HepG2 (cell line): ENCODE measurements around the gene ZNF697. TPM values are rescaled to one million over a fixed set of nuclear protein-coding genes. Genes with fewer than 3 reads are reported as not detected.

Experiments used
- ATAC-seq: fragments of 200-7000 bp; cut with Tn5 transposase; 3 replicates; pipeline ENCODE4 v1.9.1; 2020; ENCODE audit warnings: mild to moderate bottlenecking, moderate library complexity
- BruUV-seq: library from RNA; stranded (reverse); fragments of 400-500 nt; replicated peaks from 2 replicates; lab custom pipeline; 2021; lab: Mats Ljungman, UMichigan
- CTCF ChIA-PET: fragments of 300-600 bp; formaldehyde crosslinking; extraction: SDS; loops from one replicate; lab custom pipeline; 2021; ENCODE audit warnings: low total read pairs, inconsistent platforms, low intra/inter-chr PET ratio; lab: Yijun Ruan, JAX
- POLR2A ChIA-PET: fragments of 350-600 bp; sonication (Branson Sonifier 250); formaldehyde crosslinking; loops from one replicate; lab custom pipeline; 2020; ENCODE audit warnings: antibody characterized with exemption, inconsistent platforms; lab: Yijun Ruan, JAX
- DNase-seq: peaks from one replicate; pipeline ENCODE4 v3.0.0-alpha.2; 2015; ENCODE audit warnings: low spot score
- FAIRE-seq: peaks from 3 replicates; lab custom pipeline; 2011; peaks lifted over from hg19 to GRCh38; lab: Jason Lieb, UNC
- H2AFZ ChIP-seq: one replicate; pipeline ENCODE4 v1.6.1; 2011; ENCODE audit warnings: low read length, inconsistent platforms
- H3K27ac ChIP-seq: fragments of 300-600 bp; 3 replicates; pipeline ENCODE4 v1.8.0; 2011; ENCODE audit warnings: mixed run types, mild to moderate bottlenecking, mixed read lengths, low read length, inconsistent platforms; ENCODE audit not compliant: insufficient read depth; ENCODE audit errors: extremely low read length
- H3K27me3 ChIP-seq, 2 experiments: fragments of 200-600 bp in 1 of 2; 2 replicates in 1 of 2; 3 replicates in 1 of 2; pipeline versions ENCODE4 v1.6.0 to v1.8.0; 2011; ENCODE audit warnings: low read length in 2 of 2, mild to moderate bottlenecking in 2 of 2, moderate library complexity in 2 of 2, inconsistent platforms in 1 of 2; ENCODE audit not compliant: insufficient read depth in 2 of 2, control insufficient read depth in 1 of 2
- H3K36me3 ChIP-seq, 2 experiments: fragments of 200-600 bp in 1 of 2; replicated peaks in 1 of 2; 2 replicates in 1 of 2; 3 replicates in 1 of 2; pipeline versions ENCODE4 v1.5.1 to v1.8.0; 2011; ENCODE audit warnings: low read length in 2 of 2, inconsistent platforms in 1 of 2; ENCODE audit not compliant: insufficient read depth in 2 of 2, control insufficient read depth in 1 of 2
- H3K4me1 ChIP-seq: 2 replicates; pipeline ENCODE4 v1.5.1; 2012; ENCODE audit warnings: low read length, inconsistent platforms; ENCODE audit not compliant: insufficient read depth
- H3K4me2 ChIP-seq: 2 replicates; pipeline ENCODE4 v1.6.0; 2011; ENCODE audit warnings: low read depth, low read length, inconsistent platforms
- H3K4me3 ChIP-seq, 3 experiments: fragments of 200-600 bp in 1 of 3; sonication (generic), shearing (Covaris generic) in 1 of 3; replicated peaks in 1 of 3; 2 replicates each; pipeline ENCODE4 v1.5.1; 2011 to 2016; ENCODE audit warnings: low read length in 3 of 3, inconsistent platforms in 2 of 3, low read depth in 2 of 3, mild to moderate bottlenecking in 2 of 3, control low read depth in 1 of 3, mixed read lengths in 1 of 3; ENCODE audit not compliant: insufficient read depth in 1 of 3
- H3K79me2 ChIP-seq: one replicate; pipeline ENCODE4 v1.6.1; 2011; ENCODE audit warnings: low read length, inconsistent platforms; ENCODE audit not compliant: insufficient read depth
- H3K9ac ChIP-seq: 2 replicates; pipeline ENCODE4 v1.6.0; 2011; ENCODE audit warnings: mild to moderate bottlenecking, low read depth, low read length, inconsistent platforms; ENCODE audit not compliant: insufficient read depth
- H3K9me3 ChIP-seq: 2 replicates; pipeline ENCODE4 v1.5.1; 2012; ENCODE audit warnings: mild to moderate bottlenecking, low read length
- H4K20me1 ChIP-seq: 2 replicates; pipeline ENCODE4 v1.6.0; 2011; ENCODE audit warnings: inconsistent platforms, mild to moderate bottlenecking, low read length, moderate library complexity; ENCODE audit not compliant: insufficient read depth
- AKAP8 ChIP-seq: sonication (generic); formaldehyde crosslinking; IDR thresholded peaks from 2 replicates; pipeline ENCODE4 v1.5.1; 2020; ENCODE audit warnings: mild to moderate bottlenecking, missing genetic modification reagents
- IKZF4 ChIP-seq: sonication (generic); formaldehyde crosslinking; IDR thresholded peaks from 2 replicates; pipeline ENCODE4 v1.5.1; 2020; ENCODE audit warnings: borderline replicate concordance, mild to moderate bottlenecking, low read depth, missing genetic modification reagents; ENCODE audit errors: not compliant biosample characterization
- IRF9 ChIP-seq: sonication (generic); formaldehyde crosslinking; IDR thresholded peaks from 2 replicates; pipeline ENCODE4 v1.8.0; 2022; ENCODE audit warnings: missing genetic modification reagents, mild to moderate bottlenecking, borderline replicate concordance
- MAFK ChIP-seq, 2 experiments: IDR thresholded peaks in 1 of 2; conservative IDR thresholded peaks in 1 of 2; 2 replicates each; pipeline ENCODE4 v1.6.1; 2011; ENCODE audit warnings: improper control_type of control experiment in 2 of 2, low read length in 2 of 2
- MIER2 ChIP-seq: IDR thresholded peaks from 2 replicates; pipeline ENCODE4 v1.6.1; 2016; ENCODE audit warnings: missing biosample characterization, missing genetic modification reagents
- RAD21 ChIP-seq: fragments of 450-650 bp; formaldehyde crosslinking; IDR thresholded peaks from 2 replicates; pipeline ENCODE4 v1.5.0; 2020; ENCODE audit warnings: mild to moderate bottlenecking
- SIX1 ChIP-seq: sonication (generic); formaldehyde crosslinking; IDR thresholded peaks from 2 replicates; pipeline ENCODE4 v1.4.0; 2020; ENCODE audit warnings: missing genetic modification reagents, borderline replicate concordance
- SIX4 ChIP-seq: sonication (generic); formaldehyde crosslinking; IDR thresholded peaks from 2 replicates; pipeline ENCODE4 v1.4.0; 2020; ENCODE audit warnings: missing genetic modification reagents
- SMAD9 ChIP-seq: sonication (generic); formaldehyde crosslinking; IDR thresholded peaks from 2 replicates; pipeline ENCODE4 v1.5.1; 2020; ENCODE audit warnings: mild to moderate bottlenecking, missing genetic modification reagents
- ZNF136 ChIP-seq: sonication (generic); formaldehyde crosslinking; IDR thresholded peaks from 2 replicates; pipeline ENCODE4 v1.8.1; 2022; ENCODE audit warnings: low read depth, mild to moderate bottlenecking, moderate library complexity, missing genetic modification reagents
- ZNF207 ChIP-seq: fragments of 450-650 bp; IDR thresholded peaks from 2 replicates; pipeline ENCODE4 v1.6.1; 2016; ENCODE audit warnings: antibody characterized with exemption, borderline replicate concordance
- ZNF3 ChIP-seq: IDR thresholded peaks from 2 replicates; pipeline ENCODE4 v1.7.0; 2017; ENCODE audit warnings: inconsistent platforms
- ZNF329 ChIP-seq: sonication (generic); formaldehyde crosslinking; IDR thresholded peaks from 2 replicates; pipeline ENCODE4 v1.9.0; 2021; ENCODE audit warnings: low read depth, mild to moderate bottlenecking, missing genetic modification reagents
- ZNF770 ChIP-seq: sonication (generic); formaldehyde crosslinking; IDR thresholded peaks from 2 replicates; pipeline ENCODE4 v1.5.0; 2020; ENCODE audit warnings: mild to moderate bottlenecking, missing genetic modification reagents
- WGBS: methylation state at CpG from one replicate; pipeline ENCODE4 v1.1.6; 2017; ENCODE audit warnings: low lambda C conversion rate; 5-methylcytosine and 5-hydroxymethylcytosine counted together
- in situ Hi-C: cut with HindIII; loops from 2 replicates; pipeline ENCODE4 v1.10.0; 2017; ENCODE audit warnings: low pct_unique_long_range_greater_than_20kb; ENCODE audit not compliant: extremely low pct_ligation_motif_present
- intact Hi-C: fragments of 100-400 bp; cut with micrococcal nuclease; formaldehyde crosslinking; loops from one replicate; pipeline ENCODE4 v1.10.0; 2022; ENCODE audit not compliant: unreplicated experiment
- polyA plus RNA-seq, 8 experiments: library from polyadenylated mRNA; depleted of rRNA in 3 of 8; stranded (reverse) in 7 of 8; unstranded in 1 of 8; fragments of >200 nt; fragmentation: Illumina TruSeq in 4 of 8; extraction: Trizol in 4 of 8; gene quantifications; 2 replicates each; pipeline versions ENCODE4 v1.2.1 to v1.2.3, GENCODE V29; 2011 to 2016; ENCODE audit warnings: low read depth in 4 of 8, missing spikeins in 1 of 8, mixed read lengths in 1 of 8; ENCODE audit not compliant: insufficient read depth in 1 of 8
- total RNA-seq, 5 experiments: library from RNA; depleted of rRNA; stranded (reverse); fragments of >200 nt; fragmentation: Illumina TruSeq; extraction: Trizol; gene quantifications; 2 replicates each; pipeline ENCODE4 v1.2.3, GENCODE V29; 2016; ENCODE audit warnings: low read depth in 1 of 5
- TF ChIP-seq, protein P1 (sequence below): sonication (generic); formaldehyde crosslinking; IDR thresholded peaks from 2 replicates; pipeline ENCODE4 v1.4.0; 2020; ENCODE audit warnings: mild to moderate bottlenecking, missing genetic modification reagents
- TF ChIP-seq, protein P2 (sequence below): sonication (generic); formaldehyde crosslinking; IDR thresholded peaks from 2 replicates; pipeline ENCODE4 v1.9.0; 2021; ENCODE audit warnings: missing genetic modification reagents, borderline replicate concordance
- TF ChIP-seq, protein P3 (sequence below): IDR thresholded peaks from 2 replicates; pipeline ENCODE4 v1.6.1; 2012; ENCODE audit warnings: low read depth, low read length, improper control_type of control experiment

ZNF697 gene
- total and polyA plus RNA-seq, 2 of the 13 experiments (the other 11 are each of a cell fraction or from before 2014, with no cell fraction given): 2.3 to 7.1 TPM

DNA sequence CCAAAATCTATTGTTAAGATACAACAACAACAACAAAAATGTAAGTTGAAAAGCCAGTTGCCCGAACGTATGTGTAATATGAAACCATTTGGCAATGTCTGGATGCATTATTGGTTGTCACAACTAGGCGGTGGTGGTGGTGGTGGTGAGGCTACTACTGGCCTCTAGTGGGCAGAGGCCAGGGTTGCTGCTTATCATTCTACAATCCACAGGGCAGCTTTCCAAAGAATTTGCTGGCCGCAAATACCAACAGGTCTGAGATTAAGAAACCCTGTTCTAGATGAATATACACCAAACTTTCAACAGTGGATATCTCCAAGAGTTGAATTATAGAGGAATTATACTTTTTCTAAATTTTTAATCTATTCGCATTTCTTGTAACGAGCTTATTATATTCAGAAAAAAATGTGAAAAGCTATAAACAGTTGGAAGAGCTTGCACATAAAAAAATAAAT is 26.8 kb upstream of the ZNF697 start:
- ATAC-seq (peak; percentile 79), FAIRE-seq (no peak), DNase-seq (peak; percentile 79)
- Histone ChIP-seq H3K79me2 (no peaks in the 10 kb centered on the region), H3K27me3 (no peaks in the 10 kb centered on the region; a peak in 1 of 5 replicates), H3K4me2 (peak overlapping the region; percentile 93), H3K27ac (no peak overlapping the region), H2AFZ (no peak overlapping the region), H3K36me3 (no peaks in the 10 kb centered on the region), H3K9ac (no peak overlapping the region), H3K4me1 (peaks cover 39% of the 10 kb centered on the region), H4K20me1 (no peaks in the 10 kb centered on the region), H3K4me3 (peak overlapping the region; percentile 43 to 63 (median 57); a peak in 3 of 6 replicates), H3K9me3 (no peaks in the 10 kb centered on the region)
- CTCF ChIA-PET: interaction anchor here (1.1 to 3.1 kb wide), 6 partner anchors 12 to 92 kb away, joined by 3 to 35 read pairs (median 4); no protein-coding TSS in a partner anchor
- in situ Hi-C loops: no loop called here
- no TSS peak for BruUV-seq
- intact Hi-C loops: no loop called here
- whole genome bisulfite sequencing: 16% methylated on average over 6 of the region's 6 CpGs
- POLR2A ChIA-PET: interaction anchor here (2.0 to 2.8 kb wide), 2 partner anchors 27 to 37 kb away, joined by 9 to 17 read pairs; partner anchors contain the start of genes PHGDH and ZNF697
- TF ChIP-seq ZNF136 (CRISPR knock-in tag) (no peak), MIER2 (CRISPR knock-in tag) (no peak), MAFK (conservative IDR thresholded peaks at IDR 0.05 in 1 of 2, IDR thresholded peaks at IDR 0.05 in 1 of 2; ENCODE audit: low read length in 2 of 2) (no peak), IKZF4 (CRISPR knock-in tag) (no peak), SIX1 (CRISPR knock-in tag) (peak; percentile 90), IRF9 (no peak), ZNF329 (no peak), ZNF3 (CRISPR knock-in tag) (no peak), SMAD9 (CRISPR knock-in tag) (no peak), RAD21 (CRISPR knock-in tag) (peak; percentile 21; the same call in 1 of the 2 replicates), AKAP8 (no peak), ZNF770 (no peak), ZNF207 (no peak), SIX4 (CRISPR knock-in tag) (peak; percentile 90)
- TF ChIP-seq, protein P1, sequence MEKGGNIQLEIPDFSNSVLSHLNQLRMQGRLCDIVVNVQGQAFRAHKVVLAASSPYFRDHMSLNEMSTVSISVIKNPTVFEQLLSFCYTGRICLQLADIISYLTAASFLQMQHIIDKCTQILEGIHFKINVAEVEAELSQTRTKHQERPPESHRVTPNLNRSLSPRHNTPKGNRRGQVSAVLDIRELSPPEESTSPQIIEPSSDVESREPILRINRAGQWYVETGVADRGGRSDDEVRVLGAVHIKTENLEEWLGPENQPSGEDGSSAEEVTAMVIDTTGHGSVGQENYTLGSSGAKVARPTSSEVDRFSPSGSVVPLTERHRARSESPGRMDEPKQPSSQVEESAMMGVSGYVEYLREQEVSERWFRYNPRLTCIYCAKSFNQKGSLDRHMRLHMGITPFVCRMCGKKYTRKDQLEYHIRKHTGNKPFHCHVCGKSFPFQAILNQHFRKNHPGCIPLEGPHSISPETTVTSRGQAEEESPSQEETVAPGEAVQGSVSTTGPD (CRISPR knock-in tag): no peak
- TF ChIP-seq, protein P2, sequence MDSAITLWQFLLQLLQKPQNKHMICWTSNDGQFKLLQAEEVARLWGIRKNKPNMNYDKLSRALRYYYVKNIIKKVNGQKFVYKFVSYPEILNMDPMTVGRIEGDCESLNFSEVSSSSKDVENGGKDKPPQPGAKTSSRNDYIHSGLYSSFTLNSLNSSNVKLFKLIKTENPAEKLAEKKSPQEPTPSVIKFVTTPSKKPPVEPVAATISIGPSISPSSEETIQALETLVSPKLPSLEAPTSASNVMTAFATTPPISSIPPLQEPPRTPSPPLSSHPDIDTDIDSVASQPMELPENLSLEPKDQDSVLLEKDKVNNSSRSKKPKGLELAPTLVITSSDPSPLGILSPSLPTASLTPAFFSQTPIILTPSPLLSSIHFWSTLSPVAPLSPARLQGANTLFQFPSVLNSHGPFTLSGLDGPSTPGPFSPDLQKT: no peak
- TF ChIP-seq, protein P3, sequence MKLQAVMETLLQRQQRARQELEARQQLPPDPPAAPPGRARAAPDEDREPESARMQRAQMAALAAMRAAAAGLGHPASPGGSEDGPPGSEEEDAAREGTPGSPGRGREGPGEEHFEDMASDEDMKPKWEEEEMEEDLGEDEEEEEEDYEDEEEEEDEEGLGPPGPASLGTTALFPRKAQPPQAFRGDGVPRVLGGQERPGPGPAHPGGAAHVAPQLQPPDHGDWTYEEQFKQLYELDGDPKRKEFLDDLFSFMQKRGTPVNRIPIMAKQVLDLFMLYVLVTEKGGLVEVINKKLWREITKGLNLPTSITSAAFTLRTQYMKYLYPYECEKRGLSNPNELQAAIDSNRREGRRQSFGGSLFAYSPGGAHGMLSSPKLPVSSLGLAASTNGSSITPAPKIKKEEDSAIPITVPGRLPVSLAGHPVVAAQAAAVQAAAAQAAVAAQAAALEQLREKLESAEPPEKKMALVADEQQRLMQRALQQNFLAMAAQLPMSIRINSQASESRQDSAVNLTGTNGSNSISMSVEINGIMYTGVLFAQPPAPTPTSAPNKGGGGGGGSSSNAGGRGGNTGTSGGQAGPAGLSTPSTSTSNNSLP: peak; percentile 34; the same call in 1 of the 2 replicates
